Activated T-cell treated with anti-CD3 and anti-CD28 coated beads, Interleukin-2, amount 50 U/mL, for 48 hours (primary cell): ENCODE results near the gene CSNK1D.

Source experiments
- DNase-seq, 2 experiments: peaks; one replicate each; pipeline ENCODE4 v3.0.0-alpha.2; 2020

Gene CSNK1D

GRCh38 chr17:82249896-82250581 is 23.5 kb downstream of the CSNK1D start:
- DNase-seq: no peak

DNA sequence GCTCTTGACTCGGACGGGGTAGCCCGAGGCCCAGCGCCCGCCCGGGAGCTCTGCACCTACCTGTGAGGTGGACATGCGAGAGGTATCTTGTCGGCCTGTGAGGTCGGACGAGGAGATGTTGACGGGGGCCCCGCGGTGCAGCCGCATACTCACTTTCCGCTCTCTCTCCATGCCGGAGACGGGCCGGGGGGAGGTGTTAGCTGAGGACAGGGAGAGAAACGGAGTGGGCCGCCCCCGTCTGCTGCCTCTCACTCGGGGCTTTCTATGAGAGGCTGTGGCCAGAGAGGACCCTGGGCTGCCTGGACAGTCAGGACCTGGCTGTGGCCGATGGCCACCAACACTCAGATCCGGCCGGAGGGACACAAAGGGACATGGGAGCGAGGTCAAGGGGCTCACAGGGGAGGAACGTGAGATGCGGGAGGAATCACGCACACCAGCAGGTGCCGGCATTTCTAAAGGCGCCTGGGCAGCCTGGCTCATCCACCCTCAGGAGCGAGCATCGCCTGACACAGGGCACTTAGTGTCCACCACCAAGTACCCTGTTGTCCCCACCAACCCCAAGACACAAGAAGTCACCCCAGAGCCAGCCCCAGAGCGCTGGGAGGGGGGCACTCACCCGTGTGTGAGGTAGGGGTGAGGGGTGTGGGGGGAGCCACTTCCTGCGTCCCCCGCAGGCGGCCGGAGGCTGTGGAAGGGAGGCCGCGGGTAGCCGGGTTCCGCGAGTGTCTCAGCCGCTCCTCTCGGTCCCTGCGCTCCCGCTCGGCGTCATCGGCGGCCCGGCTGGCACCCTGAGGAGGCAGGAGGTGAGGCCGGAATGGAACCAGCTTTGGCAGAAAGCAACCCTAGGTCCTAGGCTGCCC is 24.5 kb downstream of the CSNK1D start:
- no peak for DNase-seq

DNA sequence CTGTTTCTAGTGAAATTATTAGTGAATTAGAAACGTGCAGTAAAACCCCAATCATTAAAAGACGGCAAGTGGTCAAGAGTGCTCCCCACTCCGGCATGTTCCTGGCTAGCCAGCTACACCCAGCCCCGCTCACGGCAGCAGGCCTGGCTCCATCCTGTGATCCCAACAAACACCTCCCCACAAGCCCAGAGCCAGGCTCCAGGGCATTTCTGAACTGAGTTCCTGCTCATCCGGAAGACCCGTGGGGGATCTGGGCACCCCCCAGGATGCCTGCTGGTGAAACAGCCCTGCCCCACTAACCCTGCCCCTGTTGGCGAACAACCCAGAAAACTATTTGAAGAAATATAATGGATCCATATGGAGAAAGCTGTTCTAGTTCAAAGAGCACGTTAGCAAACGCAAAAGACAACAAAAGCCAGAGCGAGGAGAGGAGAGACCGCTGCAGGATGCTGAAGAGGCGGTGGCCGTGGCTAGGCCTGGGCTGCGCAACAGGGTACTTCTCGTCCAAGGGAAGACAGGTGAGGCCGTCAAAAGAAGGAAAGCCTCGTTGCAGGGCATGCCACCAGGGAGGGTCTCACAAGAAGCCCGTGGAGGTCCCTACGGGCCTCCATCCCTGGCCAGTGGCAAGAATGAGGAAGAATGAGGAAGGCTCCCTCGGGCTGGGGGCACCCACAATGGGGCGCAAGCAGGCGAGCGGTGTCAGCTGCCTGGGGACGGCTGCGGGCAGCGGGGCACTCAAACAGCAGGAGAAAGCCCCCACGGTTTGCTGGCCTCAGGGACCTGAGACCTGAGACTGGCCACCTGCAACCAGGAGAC is 25.4 kb downstream of the CSNK1D start:
- DNase-seq: no peak

DNA sequence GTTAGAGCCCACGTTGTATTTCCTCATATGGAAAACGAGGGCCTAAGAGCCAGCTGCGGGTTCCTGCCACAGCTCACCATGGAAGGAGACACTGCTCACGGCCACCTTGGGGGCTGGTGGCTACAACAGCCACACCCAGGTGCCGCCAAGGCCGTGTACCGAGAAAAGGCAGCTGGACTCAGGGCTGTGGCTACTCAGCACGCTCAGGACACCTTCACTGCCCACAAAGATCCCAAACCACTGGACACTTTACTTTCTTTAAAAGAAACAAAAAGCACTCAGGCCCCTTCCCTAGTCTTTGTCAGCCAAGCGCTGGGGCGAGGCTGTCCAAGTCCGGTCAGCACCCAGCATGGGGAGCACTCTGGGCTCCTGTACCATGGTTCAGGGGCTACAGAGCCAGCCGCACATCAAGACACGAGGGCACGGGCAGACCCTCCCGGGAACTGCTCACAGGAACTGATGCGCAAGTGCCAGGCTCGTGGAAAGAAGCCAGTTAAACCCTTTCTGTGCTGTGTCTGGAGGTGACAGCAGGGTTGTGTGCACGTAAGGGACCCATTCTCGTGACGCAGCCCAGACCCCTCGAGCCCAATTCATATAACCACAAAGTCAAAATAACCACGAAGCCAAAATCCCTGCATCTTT is 26.2 kb downstream of the CSNK1D start:
- no peak for DNase-seq

DNA sequence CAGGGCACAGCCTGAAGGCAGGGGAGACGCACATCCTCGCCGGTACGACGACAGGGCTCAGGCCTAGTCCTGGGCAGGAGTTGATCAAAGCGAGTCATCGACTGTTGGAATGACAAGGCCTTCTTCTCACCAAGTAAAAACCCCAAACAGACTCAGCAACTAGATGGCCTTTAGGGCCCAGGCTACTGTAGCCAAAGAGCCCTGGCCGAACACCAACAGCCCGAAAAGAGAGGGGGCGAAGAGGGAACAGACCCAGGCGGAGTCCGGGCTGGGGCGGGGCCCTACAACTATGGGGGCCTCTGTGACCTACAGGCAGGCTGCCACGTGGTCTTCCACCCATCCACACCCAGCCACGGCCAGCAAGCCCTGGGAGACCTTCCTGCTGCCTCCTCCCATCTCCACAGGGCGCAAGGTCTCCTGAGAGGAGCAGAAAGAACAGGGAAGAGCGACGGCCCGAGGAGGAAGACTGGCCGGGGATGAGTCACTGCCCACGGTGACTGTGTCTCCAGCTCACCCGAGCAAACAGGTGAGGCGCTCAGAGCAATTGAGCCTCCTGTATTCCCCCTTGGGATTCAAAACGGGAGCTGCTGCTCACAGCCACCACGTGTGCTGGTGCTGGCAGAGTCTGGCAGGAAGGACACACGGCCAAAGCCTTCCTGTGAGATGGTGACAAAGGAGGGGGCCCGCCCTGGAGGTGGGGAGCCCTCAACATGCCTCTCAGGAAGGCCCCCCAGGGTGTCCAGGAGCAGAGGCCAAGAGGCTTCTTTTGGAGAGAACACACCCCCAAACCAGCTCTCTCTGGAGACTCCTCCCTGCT is 26.9 kb downstream of the CSNK1D start:
- DNase-seq: no peak

- DNase-seq: no peak
Observed at GRCh38 chr17:82246040-82246364, 27.5 kb downstream of the CSNK1D start.

- DNase-seq: no peak
Observed at GRCh38 chr17:82245134-82246039, 28.1 kb downstream of the CSNK1D start.

- DNase-seq: peak; percentile 55 to 60
Observed at GRCh38 chr17:82244413-82245133, 28.9 kb downstream of the CSNK1D start.

GRCh38 chr17:82243648-82244412 is 29.7 kb downstream of the CSNK1D start:
- DNase-seq: no peak

DNA sequence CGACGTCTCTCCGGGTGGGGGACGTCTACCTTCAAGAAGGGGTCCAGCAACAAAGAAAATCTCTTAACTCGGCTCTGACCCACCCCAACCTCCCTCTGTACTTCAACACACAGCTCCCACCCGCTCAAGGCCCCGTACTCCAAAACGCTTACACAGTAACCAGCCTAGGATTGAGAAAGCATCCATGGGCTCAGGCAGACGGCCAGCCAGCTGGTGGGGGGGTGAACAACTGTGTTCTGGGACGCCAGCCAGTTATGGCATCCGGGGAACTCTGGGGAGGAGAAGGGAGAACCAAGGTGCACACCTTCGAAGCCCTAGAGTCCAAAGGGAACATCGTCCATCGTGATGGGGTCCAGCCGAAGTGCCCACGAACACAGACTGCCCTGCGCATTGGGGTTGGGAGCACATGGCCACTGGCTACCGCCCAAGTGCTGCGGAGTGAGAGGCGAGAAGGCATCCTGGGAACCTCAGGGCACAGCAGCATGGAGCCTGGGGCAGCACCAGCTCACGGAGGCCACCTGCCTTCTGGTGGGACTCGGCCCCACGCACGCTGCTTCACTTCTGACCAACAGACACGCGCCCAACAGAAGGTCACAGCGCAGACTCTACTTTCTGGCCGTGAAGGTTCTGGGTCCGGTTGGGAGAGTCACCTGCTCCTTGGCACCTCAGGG is 30.4 kb downstream of the CSNK1D start:
- no peak for DNase-seq

DNA sequence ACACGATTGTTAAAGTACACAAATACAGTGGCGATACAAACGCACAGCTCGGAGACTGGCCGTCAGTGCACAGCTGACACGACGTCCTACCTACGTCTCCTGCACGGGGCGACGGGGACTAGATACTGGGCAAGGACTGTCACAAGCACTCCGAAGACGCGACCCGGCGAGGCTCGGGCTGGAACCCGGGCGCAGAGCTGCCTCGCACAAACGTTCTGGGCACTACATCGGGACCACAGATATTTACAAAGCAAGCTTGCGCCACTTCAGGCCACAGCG is 30.9 kb downstream of the CSNK1D start:
- no peak for DNase-seq

DNA sequence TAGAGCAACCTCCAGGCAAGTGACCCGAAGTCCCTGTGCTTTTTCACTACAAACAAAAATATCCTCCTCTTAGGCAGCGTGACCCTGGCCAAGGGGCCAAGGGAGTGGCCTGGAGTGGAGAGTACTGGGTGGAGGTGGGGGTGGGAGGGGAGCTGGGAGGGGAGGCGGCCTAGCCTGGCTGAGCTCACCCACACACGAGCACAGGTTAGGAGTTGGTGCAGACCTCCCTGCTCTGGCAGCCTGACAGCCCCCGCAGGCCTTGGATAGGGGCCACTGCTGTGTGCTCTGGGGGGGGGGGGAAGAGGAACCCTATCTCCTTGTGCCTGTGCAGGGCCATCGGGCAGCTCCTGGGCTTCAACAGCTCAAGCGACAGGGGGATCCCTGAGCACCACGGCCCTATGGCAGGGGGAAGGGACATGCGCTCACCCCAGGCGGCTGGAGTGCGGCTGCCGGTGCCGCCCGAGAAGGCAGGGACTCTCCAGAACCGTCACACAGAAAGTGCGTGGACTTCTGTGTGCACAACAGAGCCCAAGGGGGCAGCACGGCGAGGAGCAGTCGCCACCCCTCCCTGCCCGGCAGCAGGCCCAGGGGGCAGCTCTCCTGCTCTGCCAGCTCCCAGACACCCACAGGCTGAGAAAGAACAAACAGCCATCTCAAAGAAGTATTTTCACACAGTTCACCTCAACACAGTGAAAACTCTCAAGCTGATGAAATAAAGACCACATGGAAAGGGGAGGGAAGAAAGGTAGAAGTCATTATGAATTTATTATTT is 31.4 kb downstream of the CSNK1D start:
- DNase-seq: no peak

- peak; percentile 69 to 72 for DNase-seq
Observed at GRCh38 chr17:82241183-82241925, 32.1 kb downstream of the CSNK1D start.

DNA sequence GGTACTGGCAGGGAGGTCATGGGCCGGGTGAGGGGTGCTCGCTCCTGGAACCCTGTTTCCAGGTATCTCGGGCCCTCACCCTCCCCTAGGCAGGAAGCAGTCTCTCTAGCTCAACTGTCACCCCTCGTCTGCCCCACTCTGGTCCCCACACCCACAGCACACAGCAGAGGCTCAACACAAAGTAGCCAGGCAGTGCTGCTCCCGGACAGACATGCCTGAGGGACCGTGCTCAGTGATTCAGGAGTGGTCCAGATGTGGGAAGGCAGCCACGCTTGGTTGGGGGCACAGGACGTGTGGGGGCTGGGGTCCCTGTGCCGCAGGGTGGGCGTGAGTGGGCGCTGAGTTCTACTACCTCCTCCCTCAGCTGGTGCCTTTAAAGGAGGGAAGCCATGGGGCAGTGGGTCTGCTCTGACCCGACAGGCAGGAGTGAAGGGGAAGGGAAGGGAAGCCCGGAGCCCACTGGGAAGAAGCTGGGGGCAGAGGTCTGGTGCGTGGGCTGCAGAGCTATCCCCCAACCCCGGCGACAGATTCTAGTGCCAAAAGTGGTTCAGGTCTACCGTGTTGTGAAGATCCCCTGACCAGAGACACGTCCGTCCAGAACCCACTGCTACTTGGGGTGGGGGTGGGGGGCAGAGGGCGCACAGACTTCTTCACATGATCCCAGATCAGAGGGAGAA is 32.9 kb downstream of the CSNK1D start:
- no peak for DNase-seq

- DNase-seq: no peak
Observed at GRCh38 chr17:82239926-82240505, 33.5 kb downstream of the CSNK1D start.

GRCh38 chr17:82239401-82239925 is 34.0 kb downstream of the CSNK1D start:
- peak in 1 of 2 experiments; percentile 26 for DNase-seq
